PFSK-1 (cell line): ENCODE measurements around the gene PPP2R2C.

Source experiments
- FOXP2 ChIP-seq: optimal IDR thresholded peaks from 2 replicates; pipeline ENCODE3; 2011; ENCODE audit warnings: borderline replicate concordance, control low read depth, inconsistent platforms; ENCODE audit not compliant: insufficient read depth; ENCODE audit errors: extremely low read length, extremely low read depth
- POLR2AphosphoS5 ChIP-seq: IDR thresholded peaks from 2 replicates; pipeline ENCODE4 v1.6.1; 2012; ENCODE audit warnings: low read depth, mild to moderate bottlenecking, control low read depth, low read length, moderate library complexity
- REST ChIP-seq, 2 experiments: IDR thresholded peaks; 2 replicates each; pipeline versions ENCODE4 v1.6.1 to v1.8.0; 2011 to 2012; ENCODE audit warnings: low read depth in 2 of 2, low read length in 2 of 2, control low read depth in 1 of 2, inconsistent platforms in 1 of 2, mild to moderate bottlenecking in 1 of 2, moderate library complexity in 1 of 2; ENCODE audit not compliant: insufficient read depth in 1 of 2
- SIN3A ChIP-seq: IDR thresholded peaks from 2 replicates; pipeline ENCODE4 v1.6.1; 2012; ENCODE audit warnings: mild to moderate bottlenecking, low read length, moderate library complexity, borderline replicate concordance; ENCODE audit not compliant: insufficient read depth
- TAF1 ChIP-seq: IDR thresholded peaks from 2 replicates; pipeline ENCODE4 v1.6.1; 2012; ENCODE audit warnings: low read length, control low read depth, borderline replicate concordance; ENCODE audit not compliant: insufficient read depth

The PPP2R2C gene

GRCh38 chr4:6461301-6462165 is 10.9 kb downstream of the PPP2R2C start:
- TF ChIP-seq FOXP2 (no peak), REST (IDR thresholded peaks at IDR 0.05; ENCODE audit: insufficient read depth in 1 of 2, low read depth in 2 of 2, low read length in 2 of 2) (no peak), TAF1 (no peak), SIN3A (no peak), POLR2AphosphoS5 (no peak)

- TF ChIP-seq FOXP2 = no peak
- no peak for TF ChIP-seq TAF1
- no peak for TF ChIP-seq REST (IDR thresholded peaks at IDR 0.05; ENCODE audit: insufficient read depth in 1 of 2, low read depth in 2 of 2, low read length in 2 of 2)
- TF ChIP-seq SIN3A = no peak
- TF ChIP-seq POLR2AphosphoS5 = no peak
These were observed 11.5 kb downstream of the PPP2R2C start for GRCh38 chr4:6460876-6461275.

- TF ChIP-seq SIN3A = no peak
- TF ChIP-seq FOXP2 = no peak
- TF ChIP-seq POLR2AphosphoS5 = no peak
- TF ChIP-seq REST (IDR thresholded peaks at IDR 0.05; ENCODE audit: insufficient read depth in 1 of 2, low read depth in 2 of 2, low read length in 2 of 2) = no peak
- no peak for TF ChIP-seq TAF1
These were observed 13.9 kb downstream of the PPP2R2C start for GRCh38 chr4:6458528-6458927.

- TF ChIP-seq POLR2AphosphoS5 (no peak), FOXP2 (no peak), TAF1 (no peak), SIN3A (no peak), REST (IDR thresholded peaks at IDR 0.05; ENCODE audit: insufficient read depth in 1 of 2, low read depth in 2 of 2, low read length in 2 of 2) (no peak)
These were observed 16.0 kb downstream of the PPP2R2C start for GRCh38 chr4:6456450-6456849.
